Islet of Langerhans (tissue), 1 donor: Measurements from ENCODE around the gene MVK.

ENCODE experiments used
- FAIRE-seq: peaks from one replicate; lab custom pipeline; 2011; peaks lifted over from hg19 to GRCh38; lab: Jason Lieb, UNC

The MVK gene

DNA sequence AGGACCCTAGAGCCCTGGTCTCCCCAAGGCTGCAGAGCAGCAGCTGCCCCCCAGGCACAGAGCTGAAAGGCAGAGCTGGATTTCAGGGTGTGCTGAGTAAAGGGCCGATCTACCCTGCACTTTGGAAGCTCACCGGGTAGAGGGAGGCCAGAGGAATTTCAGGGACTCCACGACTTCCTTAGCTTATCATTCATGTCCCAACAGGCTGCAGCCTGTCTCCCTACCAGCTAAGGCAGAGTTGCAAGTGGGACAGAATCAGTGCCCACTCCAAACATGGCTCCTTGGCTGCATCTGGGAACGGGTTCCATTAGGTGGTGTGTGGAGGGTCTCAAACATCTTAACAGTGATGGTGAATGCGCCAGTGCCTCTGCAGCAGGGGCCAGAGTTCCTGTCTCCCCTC, 27.8 kb upstream of the MVK start:
- FAIRE-seq, result no peak

DNA sequence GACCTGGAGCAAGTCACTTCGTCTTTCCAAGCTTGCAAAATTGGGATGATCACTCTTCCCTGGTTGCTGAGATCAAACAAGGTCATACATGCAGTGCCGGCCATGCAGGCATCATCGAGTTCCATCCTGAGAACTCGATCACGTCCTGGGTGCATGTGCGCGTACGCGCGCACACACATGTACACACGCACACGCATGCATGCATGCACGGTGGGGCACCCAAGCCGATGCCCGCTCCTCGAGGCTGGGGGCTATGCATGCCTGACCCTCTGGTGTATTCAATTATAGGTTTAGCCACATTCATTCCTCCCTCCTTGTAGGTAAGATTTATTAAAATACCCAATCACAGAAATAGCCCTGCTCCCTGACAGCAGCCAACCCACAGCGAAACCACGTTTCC, 26.3 kb upstream of the MVK start:
- FAIRE-seq, result no peak

DNA sequence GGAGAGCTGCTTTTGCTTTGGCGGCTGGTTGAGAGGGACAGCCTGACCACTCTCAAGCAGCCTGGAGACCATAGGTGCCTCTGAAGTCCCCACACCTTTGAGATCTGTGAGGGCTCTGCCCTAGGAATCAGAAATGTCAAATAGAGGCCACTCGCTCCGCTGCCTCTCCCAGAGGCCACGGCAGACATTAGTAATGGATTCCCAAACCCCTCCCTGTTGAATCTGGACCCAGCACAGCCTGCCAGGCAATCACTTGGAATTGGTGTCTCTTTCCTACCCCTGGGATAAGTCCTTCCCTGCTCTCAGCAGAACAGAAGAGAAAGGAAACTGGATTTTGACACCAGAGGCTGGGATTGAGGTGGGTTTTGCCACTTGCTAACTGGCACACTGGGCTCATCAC, 25.3 kb upstream of the MVK start:
- FAIRE-seq, result no peak

DNA sequence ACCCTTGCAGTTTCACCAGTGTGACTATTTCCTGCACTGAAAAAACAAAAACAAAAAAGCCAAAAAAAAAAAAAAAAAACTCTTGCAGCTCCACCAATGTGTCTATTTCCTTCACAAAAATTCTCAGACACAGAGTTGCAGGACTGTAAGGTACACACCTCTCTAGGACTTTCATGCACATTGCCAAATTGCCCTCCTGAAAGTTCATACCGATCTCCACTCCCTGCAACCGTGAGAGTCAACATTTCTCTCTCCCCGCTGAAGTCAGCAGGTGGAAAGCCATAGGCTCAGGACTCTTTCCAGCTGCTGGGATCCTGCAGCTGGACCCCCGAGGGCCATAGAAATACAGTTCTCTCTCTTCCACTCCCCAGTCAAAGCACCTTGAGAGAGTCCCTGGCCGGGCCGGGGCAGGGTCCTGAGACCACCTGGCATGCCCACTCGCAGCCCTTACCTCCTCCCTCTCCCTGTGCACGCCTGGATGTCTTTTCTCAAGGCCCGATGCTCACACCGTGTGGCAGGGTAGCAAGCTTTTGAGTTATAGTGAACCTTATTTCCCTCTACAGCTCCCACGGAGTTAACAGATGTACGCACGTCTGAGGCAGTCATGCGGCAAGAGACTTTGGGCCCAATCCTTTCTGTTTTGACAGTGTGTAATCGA, 23.9 kb upstream of the MVK start:
- no peak for FAIRE-seq

DNA sequence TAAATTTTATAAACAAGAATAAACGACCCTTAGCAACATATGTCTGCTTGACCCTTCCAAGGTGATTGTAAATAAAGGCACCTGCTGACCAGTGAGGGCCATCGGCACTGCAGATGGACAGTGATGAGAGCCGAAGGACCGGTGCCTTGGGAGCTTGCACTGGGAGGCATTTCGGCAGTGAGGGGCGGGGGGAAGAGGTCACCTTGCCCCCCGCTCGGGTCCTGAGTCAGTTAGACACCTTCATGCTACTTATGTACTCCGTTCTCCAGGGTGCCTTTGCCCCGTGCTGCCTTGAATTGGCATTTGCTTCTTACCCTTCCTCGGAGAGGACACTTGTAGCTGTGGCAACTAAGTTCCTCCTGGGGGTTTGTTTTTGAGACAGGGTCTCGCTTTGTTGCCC, 23.3 kb upstream of the MVK start:
- FAIRE-seq, result no peak

DNA sequence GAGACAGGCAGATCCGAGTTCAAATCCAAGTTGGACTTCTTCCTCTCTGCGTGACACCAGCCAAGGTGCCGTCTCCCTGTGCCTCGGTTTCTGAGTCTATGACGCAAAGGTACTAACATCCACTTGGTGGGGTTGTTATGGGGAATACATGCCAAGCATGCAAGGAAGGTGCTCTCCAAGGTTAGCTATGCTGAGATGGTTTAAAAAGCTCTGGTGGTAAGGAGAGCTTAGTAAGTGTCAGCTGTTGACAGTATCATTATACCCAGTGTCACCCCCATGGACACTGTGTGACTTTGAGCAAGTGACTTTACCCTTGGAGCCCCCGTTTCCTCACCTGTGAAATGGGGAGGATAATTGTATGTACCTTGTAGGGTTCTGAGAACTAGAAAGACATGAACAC, 22.5 kb upstream of the MVK start:
- no peak for FAIRE-seq

DNA sequence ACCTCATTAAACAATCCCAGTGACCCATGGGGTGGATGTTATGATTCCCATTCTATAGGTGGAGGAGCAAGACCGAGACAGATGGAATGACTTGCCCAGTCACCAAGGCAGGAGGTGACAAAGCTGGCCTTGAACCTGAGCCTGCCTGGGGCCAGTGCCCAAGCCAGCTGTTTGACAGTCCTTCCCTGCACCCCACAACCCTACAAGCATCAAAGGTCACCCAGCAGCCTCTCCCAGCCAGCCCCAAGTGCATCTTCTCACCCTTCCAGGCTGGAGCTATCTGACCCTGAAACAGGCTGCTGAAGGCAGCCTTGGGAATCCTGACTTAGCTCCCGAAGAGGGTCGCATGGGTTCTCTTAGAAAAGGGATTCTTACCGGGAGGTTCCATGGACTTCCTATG, 20.6 kb upstream of the MVK start:
- FAIRE-seq, result no peak

DNA sequence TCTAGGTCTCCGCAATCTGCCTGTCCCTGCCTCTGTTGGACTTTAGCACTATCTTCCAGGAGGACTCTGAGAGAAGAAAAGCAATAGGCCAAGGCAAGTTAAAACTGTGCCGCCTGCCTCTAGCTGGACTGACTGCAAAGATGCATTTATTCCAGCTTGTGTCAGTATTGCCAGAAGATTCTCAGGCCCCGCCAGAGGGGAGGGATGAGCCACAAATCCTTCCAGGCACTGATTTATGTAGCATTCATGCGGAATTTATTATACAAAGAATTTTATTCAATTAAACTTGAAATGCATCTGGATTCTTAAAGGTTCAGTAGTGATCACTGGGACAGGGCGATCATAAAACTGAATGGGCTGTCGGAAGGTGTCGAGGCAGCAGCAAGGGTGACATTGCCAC, 20.1 kb upstream of the MVK start:
- FAIRE-seq, result no peak

DNA sequence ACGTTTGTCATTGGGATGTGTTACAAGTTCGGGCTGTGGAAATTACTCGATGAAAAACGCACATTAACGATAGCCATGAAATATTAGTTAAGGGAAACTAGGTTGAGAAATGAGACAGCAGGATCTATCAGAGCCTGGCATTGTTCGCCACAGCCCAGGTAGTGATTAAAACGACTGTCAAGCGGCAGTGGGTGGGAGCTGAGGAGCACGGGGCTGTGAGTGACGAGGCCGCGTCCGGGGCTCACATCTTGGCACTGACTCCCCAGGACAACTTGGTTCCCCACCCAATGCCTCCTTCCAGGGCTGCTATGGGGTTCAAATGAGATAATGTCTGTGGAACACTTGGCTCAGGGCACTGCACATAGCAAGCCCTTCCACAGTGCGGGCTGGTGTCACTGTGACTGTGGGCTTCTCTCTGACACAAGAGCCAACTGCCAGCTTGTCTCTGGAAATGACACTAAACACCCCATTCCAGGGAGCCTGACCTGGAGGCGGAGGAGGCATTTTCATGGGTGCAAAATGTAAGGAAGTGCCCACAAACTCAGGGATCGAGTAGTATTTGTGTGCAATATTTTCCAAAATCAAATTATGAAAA, 19.6 kb upstream of the MVK start:
- no peak for FAIRE-seq

DNA sequence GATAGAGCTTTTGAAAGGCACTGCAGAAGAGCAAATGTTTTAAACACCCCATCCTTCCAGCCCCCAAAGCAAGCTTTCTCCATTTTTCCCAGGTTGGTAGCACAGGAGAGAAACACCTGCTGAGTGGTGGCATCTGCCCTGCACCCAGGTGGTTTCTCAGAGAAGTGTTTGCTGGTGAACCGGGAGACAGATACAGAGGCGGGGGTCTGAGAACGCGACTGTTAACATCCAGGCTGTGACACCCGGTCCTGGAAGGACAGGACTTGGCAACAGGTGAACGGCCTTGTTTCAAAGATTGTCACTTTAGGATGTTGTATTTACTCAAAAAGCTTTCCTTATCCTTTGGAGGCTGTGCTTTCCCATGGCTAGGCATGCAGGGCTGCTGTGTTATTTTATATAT, 18.8 kb upstream of the MVK start:
- no peak for FAIRE-seq

DNA sequence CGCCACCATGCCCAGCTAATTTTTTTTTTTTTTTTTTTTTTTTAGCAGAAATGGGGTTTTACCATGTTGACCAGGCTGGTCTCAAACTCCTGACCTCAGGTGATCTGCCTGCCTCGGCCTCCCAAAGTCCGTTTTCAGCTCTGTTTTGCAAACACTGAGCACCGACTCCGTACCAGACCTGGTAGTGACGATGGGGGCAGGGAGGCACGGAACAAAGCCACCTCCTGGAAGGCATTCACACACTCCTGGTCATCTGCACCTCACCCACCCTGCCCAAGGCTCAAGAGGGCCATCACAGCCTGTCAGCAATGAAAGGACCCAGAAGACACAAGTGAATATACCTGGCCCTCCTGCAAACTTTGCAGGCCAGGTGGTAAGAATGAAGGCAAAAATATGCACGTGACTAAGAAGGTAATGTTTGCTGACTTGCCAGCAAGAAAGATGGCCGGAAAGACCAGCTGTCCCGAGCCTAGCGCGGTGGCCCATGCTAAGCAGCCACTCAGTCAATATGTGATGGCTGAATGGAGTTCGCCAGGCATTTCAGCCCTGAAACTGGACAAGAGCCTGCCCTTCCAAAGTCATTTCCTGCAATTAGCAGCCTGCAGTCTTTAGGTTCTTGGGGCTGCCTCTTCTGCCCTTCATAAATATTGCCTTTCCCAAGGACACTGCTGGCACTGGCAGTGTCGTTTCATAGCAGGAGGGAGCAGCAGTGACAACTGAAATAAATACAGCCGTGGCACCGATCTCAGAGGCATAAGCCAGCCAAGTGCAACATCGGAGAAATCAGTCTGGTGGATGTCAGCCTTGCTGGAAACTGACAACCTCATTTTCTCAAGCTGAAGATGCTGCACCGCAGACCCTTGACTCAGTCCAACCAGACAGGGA, 17.9 kb upstream of the MVK start:
- FAIRE-seq, result no peak

DNA sequence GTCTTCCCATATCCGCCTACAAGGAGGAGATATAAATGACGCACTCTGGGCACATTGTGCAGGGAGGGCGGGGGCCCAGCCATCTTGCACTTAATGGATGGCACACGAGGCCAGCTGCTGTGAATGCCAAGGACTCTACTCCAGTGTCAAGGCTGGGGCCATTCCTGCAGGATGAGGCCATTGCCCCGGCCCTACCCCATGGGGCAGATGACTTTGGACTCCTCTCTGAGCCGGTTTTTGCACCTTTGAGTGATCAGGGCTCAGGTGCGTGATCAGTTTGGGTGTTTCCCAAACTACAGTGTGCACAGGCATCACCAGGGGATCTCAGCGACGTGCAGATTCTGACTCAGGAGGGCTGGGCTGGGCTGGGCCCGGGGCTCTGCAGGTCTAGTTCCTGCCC, 16.4 kb upstream of the MVK start:
- no peak for FAIRE-seq

DNA sequence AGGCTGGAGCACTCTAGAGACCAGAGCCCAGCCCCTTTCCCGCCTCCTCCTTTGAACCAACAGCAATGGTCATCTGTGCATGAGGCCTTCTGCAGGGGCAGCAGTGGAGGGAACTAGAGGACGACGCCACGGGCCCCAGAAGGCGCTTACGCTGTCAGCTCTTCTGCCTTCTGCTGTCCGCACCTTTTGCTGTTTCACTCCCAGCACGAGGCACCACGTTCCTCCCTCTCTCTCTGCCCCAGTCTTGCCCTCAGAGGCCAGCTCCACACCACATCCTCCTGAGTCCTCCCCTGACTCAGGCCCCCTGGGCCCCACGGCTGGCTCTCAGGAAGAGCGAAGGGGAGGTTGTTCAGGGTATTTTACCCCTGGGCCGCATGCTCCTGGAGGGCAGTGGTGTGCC, 15.8 kb upstream of the MVK start:
- FAIRE-seq, result no peak

DNA sequence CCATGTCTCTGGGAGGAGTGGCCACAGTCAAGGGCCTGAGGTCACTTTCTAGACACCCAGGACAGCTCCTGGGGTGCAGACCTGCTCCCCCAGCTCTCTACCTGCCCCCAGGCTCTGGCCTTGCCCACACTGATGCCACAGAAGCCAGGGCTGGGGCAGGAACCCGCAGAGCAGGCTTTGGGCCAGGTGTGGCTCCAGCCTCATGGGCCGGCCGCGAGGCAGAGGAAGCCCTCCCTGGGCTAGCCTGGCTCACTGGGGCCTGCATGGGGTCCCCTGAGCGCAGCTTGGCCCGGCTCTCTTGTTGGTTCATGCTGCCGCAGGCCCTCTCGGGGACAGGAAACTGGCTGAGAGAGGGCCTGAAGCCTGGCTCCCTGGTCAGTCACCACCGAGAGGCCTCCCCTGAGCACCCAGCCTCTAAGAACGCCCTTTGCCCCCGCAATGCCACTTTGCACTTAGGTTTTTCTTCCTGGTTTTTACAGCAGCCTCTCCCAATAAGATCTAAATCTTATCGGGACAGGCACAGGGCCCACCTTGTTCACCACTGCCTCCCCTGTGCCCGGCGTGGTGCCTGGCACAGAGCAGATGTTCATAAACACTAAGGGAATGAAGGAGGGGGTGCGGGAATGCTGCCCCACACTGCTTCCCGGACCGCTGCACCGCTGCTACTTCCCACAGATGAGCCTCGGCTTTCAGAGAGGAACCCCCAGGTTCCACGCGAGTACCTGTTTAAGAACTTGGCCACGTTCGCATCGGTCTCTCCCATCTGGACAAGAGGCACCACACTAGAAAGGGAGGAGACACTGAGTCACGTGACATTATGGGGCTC, 15.0 kb upstream of the MVK start:
- FAIRE-seq, result no peak

DNA sequence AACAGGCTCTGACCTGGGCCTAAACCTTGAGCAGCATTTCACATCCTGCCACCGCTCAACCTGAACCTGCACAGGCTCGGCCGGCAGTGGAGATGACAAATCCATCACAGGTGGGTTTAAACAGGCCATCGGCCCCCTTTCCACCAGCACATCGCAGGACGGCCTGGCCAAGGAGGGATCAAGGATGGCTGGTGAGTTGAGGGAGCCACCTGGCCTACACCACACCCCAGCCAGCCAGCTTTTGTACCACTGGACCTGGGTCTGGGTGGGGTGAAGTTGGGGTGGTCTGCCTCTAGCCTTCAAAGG, 14.4 kb upstream of the MVK start:
- no peak for FAIRE-seq

DNA sequence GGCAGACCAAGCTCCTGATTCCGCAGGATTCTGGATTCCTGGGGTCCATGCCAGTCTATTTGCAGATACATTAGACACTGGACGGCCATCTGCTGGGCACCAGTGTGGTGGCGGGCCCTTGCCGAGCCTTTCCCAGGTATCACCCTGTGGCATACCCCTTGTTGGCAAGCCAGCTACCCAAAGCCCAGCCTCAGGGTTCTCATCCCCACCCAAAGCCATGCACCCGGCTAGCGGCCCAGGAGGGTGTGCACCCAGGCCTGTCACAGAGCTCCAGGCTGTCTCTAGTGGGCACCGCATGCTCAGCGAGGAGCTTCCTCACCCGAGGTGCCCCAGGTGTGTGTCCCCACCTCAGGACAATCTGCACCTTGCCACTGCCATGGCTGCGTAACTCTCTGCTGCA, 14.0 kb upstream of the MVK start:
- no peak for FAIRE-seq

DNA sequence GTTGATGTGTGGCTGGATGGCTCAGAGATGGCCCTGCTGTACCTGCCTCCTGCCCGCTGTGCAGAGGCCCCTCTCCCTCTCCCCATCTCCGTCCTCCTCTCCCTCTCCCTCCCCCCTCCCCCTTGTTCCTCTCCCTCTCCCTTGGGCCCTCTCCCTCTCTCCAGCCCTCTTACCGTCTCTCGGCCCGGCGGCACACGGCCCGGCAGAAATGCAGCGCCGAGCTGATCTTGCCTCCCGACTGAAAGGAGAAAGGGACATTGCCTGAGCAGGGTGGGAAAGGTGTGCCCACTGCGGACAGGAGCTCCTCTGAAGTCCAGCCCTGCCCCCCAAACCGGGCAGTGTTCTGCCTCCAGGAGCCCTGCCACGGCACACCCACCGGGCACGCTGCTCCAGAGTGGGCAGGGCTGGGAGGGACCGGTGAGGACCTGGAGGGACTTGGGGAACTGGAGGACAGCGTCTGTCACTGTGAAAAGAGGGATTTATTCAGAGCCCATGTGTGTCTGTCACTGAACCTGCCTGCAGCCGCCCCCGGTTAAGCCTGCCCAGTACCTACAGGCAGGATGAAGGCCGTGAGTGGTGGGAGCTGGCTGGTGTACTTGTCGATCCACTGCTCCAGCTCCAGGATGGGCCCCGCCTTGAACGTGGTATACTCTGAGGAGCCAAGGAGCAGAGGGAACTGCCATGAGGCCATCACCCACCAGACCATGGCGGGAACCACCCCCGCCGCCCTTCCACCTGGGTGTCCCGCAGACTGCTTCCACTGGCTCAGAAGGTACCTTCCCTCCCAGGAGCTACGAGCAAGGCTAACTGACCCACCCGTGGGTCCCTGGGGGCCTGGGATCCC, 12.5 kb upstream of the MVK start:
- FAIRE-seq, result no peak

DNA sequence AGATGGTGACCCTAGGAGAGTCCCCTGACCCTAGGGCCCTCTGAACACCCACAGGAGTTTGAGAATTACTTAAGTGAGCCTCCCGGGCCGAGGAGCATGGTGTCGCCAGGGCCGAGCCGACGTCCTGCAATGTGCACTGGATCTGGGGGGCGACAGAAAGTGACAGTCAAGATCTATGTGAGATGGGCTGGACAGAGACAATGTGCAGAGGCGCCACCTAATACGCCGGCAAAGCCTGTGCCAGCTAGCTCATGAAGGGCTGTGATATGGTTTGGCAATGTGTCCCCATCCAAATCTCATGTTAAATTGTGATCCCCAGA, 11.9 kb upstream of the MVK start:
- no peak for FAIRE-seq

DNA sequence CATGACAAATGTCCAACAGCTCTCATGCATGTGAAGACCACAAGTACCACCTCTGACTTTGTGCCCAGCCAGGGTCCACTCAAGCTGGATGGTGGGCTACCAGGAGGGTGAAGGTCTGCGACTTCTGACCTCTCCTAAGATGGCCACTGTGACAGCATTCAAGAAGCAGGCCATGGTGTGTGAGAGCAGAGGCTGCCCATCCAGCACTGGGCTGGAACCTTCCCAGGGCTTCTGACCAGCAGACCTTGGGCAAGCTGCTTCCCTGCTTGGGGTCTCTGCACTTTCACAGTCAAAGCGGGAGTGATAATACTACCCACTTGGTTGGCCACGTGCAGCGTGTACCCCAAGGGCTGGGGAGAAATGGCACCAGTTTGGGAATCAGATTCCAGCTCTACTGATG, 10.7 kb upstream of the MVK start:
- no peak for FAIRE-seq

DNA sequence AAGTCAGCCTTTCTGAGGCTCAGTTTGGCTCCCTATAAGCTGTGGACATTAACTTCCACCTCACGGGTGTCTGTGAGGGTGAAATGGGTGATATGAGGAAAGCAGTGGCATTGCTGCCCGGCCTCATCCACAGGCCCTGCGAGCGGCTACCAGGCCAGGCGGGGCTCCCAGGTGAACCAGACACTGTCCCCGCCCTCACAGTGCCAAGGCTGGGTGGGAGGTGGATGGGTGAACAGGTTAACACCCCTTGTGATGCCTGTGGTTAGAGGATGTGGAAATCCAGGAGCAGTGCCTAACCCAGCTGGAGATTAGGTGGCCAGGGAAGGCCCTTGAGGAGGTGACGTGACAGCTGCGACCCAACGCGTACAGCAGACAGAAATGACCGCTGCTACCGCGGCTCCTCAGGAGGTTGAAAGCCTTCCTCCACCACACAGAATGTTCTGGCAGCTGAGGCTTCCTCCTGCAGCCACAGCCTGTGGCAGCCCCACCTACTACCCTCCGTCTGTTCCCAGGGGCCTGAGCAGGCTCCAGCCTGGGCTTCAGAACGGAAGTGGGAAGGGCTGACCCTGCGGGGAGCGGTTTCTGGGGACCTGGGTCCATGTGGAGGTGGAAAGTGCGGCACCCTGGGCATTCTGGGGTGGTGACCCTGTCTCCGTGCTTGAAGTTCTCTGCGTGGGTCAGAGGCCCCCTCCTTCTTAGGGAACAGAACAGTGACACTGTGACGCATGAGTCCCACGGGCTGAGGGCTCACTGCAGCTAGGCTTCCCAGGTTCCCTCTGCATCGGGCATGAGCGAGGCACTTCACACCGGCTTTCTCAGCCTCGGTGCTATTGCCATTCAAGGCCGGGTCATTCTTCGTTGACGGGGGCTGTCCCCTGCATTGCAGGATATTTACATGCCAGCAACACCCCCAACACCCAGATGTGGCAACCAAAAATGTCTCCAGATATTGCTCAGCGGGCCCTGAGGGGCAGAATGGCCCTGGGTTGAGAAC, 10.0 kb upstream of the MVK start:
- FAIRE-seq, result no peak

DNA sequence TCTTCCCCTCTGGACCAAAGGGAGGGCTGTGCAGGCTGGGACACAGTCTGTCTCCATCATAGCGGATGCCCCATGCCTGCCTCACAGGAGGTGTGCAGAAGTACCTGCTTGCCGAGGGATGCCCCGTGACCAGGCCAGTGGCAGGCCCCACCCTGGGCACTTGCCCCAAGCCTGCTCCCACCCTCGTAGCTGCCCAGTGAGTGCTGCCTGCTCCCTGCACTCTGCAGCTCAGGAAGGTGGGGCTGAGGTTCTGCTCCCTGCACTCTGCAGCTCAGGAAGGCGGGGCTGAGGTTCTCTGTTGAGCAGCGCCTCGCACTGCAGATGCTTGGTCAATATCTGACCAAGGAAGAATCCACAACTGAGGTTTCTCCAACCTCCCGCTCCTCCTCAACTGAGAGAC, 7.2 kb upstream of the MVK start:
- no peak for FAIRE-seq
